Panc1 (cell line): ENCODE results near the gene GRAMD1B. TPM values are rescaled to one million over a fixed set of nuclear protein-coding genes. Genes with fewer than 3 reads are reported as not detected.

Experiments used
- ATAC-seq: fragments of 200-7000 bp; cut with Tn5 transposase; 2 replicates; pipeline ENCODE4 v1.9.1; 2020; ENCODE audit warnings: mild to moderate bottlenecking, moderate library complexity
- BruUV-seq: library from RNA; stranded (reverse); fragments of 400-500 nt; replicated peaks from 2 replicates; lab custom pipeline; 2021; lab: Mats Ljungman, UMichigan
- CTCF ChIA-PET: fragments of 300-600 bp; sonication (Branson Sonifier 250); formaldehyde crosslinking; loops from one replicate; lab custom pipeline; 2022; ENCODE audit warnings: antibody characterized with exemption; lab: Charles Lee
- POLR2A ChIA-PET: fragments of 300-600 bp; sonication (Branson Sonifier 250); formaldehyde crosslinking; loops from one replicate; lab custom pipeline; 2022; ENCODE audit warnings: antibody characterized with exemption; lab: Charles Lee
- DNase-seq: peaks from one replicate; pipeline ENCODE4 v3.0.0-alpha.2; 2010; ENCODE audit warnings: low read depth, low spot score
- H3K27ac ChIP-seq: 2 replicates; pipeline ENCODE4 v1.5.1; 2011; ENCODE audit warnings: mild to moderate bottlenecking, low read length, inconsistent platforms
- H3K27me3 ChIP-seq: fragments of 200-500 bp; sonication (Bioruptor generic); 2 replicates; pipeline ENCODE4 v1.6.0; 2014; ENCODE audit warnings: low read length, inconsistent platforms; ENCODE audit not compliant: control insufficient read depth, insufficient read depth
- H3K36me3 ChIP-seq: fragments of 200-500 bp; sonication (Bioruptor generic); 2 replicates; pipeline ENCODE4 v1.5.1; 2014; ENCODE audit warnings: inconsistent platforms, mild to moderate bottlenecking, low read length, moderate library complexity; ENCODE audit not compliant: control insufficient read depth, insufficient read depth
- H3K4me1 ChIP-seq: 2 replicates; pipeline ENCODE4 v1.5.1; 2011; ENCODE audit warnings: inconsistent platforms, mild to moderate bottlenecking, low read length, moderate library complexity; ENCODE audit not compliant: control insufficient read depth, insufficient read depth
- H3K4me3 ChIP-seq, 2 experiments: 2 replicates each; pipeline ENCODE4 v1.5.1; 2011 to 2012; ENCODE audit warnings: low read depth in 2 of 2, low read length in 2 of 2, mild to moderate bottlenecking in 2 of 2, inconsistent platforms in 1 of 2, moderate library complexity in 1 of 2
- H3K9me3 ChIP-seq: fragments of 200-500 bp; sonication (Bioruptor generic); 2 replicates; pipeline ENCODE4 v1.5.1; 2014; ENCODE audit warnings: low read depth, mild to moderate bottlenecking, inconsistent platforms, low read length, moderate library complexity; ENCODE audit not compliant: control insufficient read depth, insufficient read depth
- CTCF ChIP-seq: fragments of 450-650 bp; IDR thresholded peaks from 2 replicates; pipeline ENCODE4 v1.5.1; 2017; ENCODE audit warnings: mild to moderate bottlenecking
- POLR2AphosphoS5 ChIP-seq: IDR thresholded peaks from 2 replicates; pipeline ENCODE4 v1.6.1; 2012; ENCODE audit warnings: mild to moderate bottlenecking, low read depth, low read length, moderate library complexity
- REST ChIP-seq, 2 experiments: IDR thresholded peaks; 2 replicates each; pipeline ENCODE4 v1.6.1; 2011 to 2012; ENCODE audit warnings: low read depth in 2 of 2, control low read depth in 1 of 2, low read length in 1 of 2, mild to moderate bottlenecking in 1 of 2, moderate library complexity in 1 of 2; ENCODE audit not compliant: insufficient read depth in 1 of 2
- SIN3A ChIP-seq: IDR thresholded peaks from 2 replicates; pipeline ENCODE4 v1.6.1; 2012; ENCODE audit warnings: low read depth, mild to moderate bottlenecking, low read length, moderate library complexity, borderline replicate concordance; ENCODE audit not compliant: insufficient read depth
- TCF7L2 ChIP-seq: IDR thresholded peaks from 2 replicates; pipeline ENCODE4 v1.6.1; 2011; ENCODE audit warnings: mild to moderate bottlenecking, low read depth, low read length, inconsistent platforms
- in situ Hi-C: cut with HindIII; loops from 2 replicates; pipeline ENCODE4 v1.10.0; 2016; ENCODE audit warnings: low sequenced_read_pairs, low pct_unique_long_range_greater_than_20kb
- intact Hi-C: fragments of 100-400 bp; cut with micrococcal nuclease; formaldehyde crosslinking; loops from one replicate; pipeline ENCODE4 v1.10.0; 2022; ENCODE audit not compliant: unreplicated experiment
- total RNA-seq: library from RNA; stranded (reverse); gene quantifications from one replicate; pipeline ENCODE4 v1.2.1, GENCODE V29; 2021; ENCODE audit not compliant: unreplicated experiment

GRAMD1B gene
- total RNA-seq, 1 experiment from 2014 or later: 0.46 TPM

GRCh38 chr11:123469089-123469488 lies 39.0 kb downstream of the GRAMD1B start:
- ATAC-seq: no peak
- H3K4me1 ChIP-seq: no peaks in the 10 kb centered on the region

GRCh38 chr11:123469586-123469985 lies 39.5 kb downstream of the GRAMD1B start:
- in situ Hi-C loops (no loop called here), intact Hi-C loops (no loop called here)

More at GRCh38 chr11:123469089-123469488, 39.0 kb downstream of the GRAMD1B start:
- intact Hi-C loops: no loop called here
- TF ChIP-seq POLR2AphosphoS5 (no peak), SIN3A (no peak), REST (IDR thresholded peaks at IDR 0.05; ENCODE audit: insufficient read depth in 1 of 2, low read depth in 2 of 2, low read length in 1 of 2) (no peak), TCF7L2 (no peak), CTCF (no peak)
- H3K27ac ChIP-seq: no peak overlapping the region
- BruUV-seq: no TSS peak
- no peaks in the 10 kb centered on the region for H3K9me3 ChIP-seq
- in situ Hi-C loops: no loop called here
- no peak for DNase-seq
- ChIA-PET CTCF (interaction anchor here (0.7 kb wide), 1 partner anchor 32 kb away, joined by 3 read pairs; no protein-coding TSS in a partner anchor), POLR2A (no interaction called here)
- H3K27me3 ChIP-seq: peaks cover 5% of the 10 kb centered on the region
- no peaks in the 10 kb centered on the region for H3K36me3 ChIP-seq
- H3K4me3 ChIP-seq: no peak overlapping the region

More at GRCh38 chr11:123469586-123469985, 39.5 kb downstream of the GRAMD1B start:
- Histone ChIP-seq H3K27ac (no peak overlapping the region), H3K4me3 (no peak overlapping the region), H3K9me3 (no peaks in the 10 kb centered on the region), H3K4me1 (no peaks in the 10 kb centered on the region), H3K36me3 (no peaks in the 10 kb centered on the region), H3K27me3 (peaks cover 5% of the 10 kb centered on the region)
- ATAC-seq (no peak), DNase-seq (no peak)
- TF ChIP-seq REST (IDR thresholded peaks at IDR 0.05; ENCODE audit: insufficient read depth in 1 of 2, low read depth in 2 of 2, low read length in 1 of 2) (no peak), SIN3A (no peak), TCF7L2 (no peak), POLR2AphosphoS5 (no peak), CTCF (no peak)
- CTCF ChIA-PET: interaction anchor here (0.7 kb wide), 1 partner anchor 32 kb away, joined by 3 read pairs; no protein-coding TSS in a partner anchor
- BruUV-seq: no TSS peak
- POLR2A ChIA-PET: no interaction called here
